Activated naive CD4-positive, alpha-beta T cell treated with anti-CD3 and anti-CD28 coated beads, Interleukin-2, amount 50 U/mL, for 16 hours (primary cell): ENCODE data around the gene PPARG.
"Not testable (repeated sequence)": the region's sequence is repeated elsewhere in the genome, so short reads cannot be mapped to it uniquely, and the experiment has no call there.

Source experiments
- DNase-seq: peaks from one replicate; pipeline ENCODE4 v3.0.0-alpha.2; 2020

Gene PPARG

DNA sequence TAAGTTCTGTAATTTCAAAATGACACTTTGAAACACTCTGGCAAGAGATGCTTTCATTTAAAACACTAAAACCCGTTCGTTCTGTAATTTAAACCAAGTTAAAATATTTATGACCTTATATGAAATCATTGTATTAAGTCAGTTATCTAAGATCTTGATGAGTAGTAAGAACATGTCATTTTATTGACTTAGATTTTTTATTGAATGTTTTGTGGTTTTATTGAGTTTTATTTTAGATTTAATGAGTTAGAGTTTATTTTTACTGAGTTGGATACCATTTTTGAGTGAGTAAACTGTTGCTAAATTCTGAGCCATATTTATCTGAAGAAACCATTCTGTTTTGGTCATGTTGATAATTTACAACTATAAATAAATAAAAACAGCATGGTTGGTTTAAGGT, 94.3 kb downstream of the PPARG start:
- no peak for DNase-seq

DNA sequence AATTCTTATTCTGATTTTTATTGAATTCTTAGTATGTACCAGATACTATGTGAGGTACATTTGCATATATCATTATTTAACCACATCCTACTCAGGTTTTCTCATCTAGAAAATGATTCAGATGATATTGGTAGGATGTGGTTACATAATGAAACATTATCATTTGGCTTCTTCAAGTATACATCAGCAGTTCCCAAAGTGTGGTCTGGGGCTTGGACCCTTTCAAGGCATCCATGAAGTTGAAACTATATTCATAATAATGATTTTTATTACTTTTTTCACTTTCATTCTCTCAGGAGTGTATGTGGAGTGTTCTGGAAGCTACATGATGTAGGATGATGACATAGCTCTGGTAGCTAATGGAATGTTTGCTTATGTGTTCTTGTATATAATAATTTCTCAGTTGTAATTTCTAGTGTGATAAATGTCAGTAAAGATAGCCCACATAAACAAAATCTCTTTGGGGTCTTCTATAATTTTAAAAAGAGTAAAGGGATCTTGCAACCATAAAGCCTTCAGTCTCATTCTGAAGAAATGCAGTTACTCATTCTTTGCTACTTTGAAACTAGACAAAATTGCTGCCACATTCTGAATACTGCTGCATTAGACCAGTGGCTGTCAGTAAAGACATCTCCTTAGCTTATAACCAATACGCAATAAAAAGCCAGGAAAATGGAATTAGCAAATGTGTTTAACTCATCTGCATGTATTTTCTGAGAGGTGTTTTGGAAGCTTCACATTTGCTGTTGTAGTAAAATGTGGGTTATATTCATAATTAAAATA, 95.8 kb downstream of the PPARG start:
- DNase-seq, result no peak

DNA sequence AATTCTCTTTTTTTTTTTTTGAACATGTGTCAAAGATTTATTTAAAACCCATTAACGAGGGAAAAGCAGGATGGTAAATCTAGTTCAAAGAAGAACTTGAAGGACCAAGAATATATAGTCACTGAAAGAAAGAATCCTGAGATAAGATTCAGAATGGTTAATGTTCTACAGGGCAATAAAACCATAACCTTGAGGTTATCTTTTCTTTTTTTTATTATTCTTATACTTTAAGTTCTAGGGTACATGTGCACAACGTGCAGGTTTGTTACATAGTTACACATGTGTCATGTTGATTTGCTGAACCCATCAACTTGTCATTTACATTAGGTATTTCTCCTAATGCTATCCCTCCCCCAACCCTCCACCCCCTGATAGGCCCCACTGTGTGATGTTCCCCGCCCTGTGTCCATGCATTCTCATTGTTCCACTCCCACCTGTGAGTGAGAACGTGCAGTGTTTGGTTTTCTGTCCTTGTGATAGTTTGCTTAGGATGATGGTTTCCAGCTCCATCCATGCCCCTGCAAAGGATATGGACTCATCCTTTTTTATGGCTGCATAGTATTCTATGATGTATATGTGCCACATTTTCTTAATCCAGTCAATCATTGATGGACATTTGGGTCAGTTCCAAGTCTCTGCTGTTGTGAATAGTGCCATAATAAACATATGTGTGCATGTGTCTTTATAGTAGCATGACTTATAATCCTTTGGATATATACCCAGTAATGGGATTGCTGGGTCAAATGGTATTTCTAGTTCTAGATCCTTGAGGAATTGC, 97.8 kb downstream of the PPARG start:
- DNase-seq, result not testable (repeated sequence)

DNA sequence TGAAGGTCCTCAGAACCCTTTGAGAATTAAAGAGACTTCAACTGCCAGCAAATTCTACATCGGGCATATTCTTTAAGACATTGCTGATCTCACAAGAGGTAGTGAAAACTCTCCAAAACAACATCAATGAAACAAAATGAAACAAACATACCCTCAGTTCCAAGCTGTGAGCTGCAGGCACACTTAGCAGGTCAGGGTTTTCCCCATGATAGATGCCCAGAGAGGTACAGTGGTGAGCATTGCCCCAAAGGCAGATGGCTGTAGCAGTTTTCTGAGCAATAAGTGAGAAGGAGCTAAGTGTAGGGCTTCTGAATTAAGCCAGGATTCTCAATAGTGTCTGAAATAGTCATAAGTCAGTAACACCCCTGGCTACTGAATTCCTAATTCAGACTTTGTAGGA, 99.3 kb downstream of the PPARG start:
- no peak for DNase-seq

DNA sequence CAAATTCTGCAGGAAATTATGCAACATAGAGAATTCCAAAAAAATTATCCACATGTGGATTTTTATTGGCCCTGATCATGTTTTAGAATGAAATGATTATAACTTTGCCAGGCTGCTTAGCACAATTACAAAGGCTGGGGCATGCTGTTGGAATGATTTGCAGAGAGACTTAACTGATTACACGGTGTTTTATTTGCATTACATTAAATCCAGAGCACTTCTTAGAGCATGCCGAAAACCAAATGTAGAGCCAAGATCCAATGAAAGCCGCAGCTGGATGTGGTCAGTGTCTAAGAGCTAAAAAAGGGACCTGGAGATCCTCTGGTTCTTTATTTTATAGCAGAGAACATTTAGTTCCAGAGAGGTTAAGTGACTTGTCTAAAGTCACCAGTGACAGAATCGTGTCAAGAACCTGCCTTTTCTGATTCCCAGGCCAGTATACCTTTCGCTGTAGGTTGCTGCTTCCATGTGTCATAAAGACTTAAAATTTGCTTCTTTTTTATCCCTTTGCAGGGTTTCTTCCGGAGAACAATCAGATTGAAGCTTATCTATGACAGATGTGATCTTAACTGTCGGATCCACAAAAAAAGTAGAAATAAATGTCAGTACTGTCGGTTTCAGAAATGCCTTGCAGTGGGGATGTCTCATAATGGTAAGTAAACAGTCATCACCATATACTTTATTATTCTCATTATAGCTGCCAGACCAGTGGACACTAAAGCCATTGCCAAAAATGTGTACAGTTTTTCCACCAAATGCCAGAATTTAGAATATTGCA, 103.4 kb downstream of the PPARG start:
- no peak for DNase-seq

DNA sequence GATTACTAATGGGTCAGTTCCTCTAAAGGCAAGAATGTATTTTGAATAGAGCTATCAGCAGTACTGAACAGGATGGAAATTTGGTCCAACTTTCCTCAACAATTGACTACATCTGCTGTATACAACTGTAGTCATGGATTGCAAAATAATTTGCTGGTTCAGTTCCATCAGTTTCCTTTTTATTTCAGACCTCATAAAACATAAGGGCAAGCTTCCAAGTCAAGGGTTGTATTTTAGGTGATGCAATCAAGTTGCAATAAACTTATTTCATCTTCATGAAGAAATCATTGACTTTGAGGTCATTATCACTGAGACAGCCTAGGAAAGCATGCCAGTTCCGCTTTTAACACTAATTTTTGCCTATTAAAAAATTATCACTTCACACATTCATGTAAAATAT, 105.0 kb downstream of the PPARG start:
- DNase-seq, result no peak

DNA sequence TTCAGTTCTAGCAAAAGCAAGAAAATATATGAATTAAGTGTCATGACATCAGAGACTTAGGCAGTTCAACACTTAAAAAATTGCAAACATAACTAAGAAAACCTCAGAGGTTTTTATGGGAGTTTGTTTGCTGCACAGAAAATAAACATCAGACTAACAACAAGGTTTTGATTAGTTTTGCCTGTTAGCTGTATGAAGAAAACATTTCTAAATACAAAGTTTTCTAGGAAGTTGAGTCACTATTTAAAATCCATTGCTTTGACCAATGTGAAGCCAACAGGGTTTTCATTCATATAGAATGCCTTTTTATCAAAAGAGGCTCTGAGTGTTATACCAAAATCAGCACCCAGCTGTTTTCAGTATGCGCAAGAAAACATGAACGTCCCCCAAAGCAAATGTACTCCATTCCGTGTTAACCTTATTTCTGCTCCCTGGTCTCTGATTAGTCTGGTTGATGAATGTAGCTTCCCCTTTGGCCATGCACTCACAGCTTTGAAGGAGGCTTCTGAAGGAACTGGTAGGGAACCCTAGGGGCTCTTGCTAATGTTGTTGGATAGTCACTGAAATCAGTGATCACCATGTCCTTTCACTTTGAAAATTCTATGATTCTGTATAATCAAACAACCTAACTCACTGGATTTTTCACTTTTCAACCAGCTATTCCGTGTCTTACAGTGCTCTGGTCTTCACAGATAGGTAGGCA, 105.8 kb downstream of the PPARG start:
- DNase-seq, result no peak

DNA sequence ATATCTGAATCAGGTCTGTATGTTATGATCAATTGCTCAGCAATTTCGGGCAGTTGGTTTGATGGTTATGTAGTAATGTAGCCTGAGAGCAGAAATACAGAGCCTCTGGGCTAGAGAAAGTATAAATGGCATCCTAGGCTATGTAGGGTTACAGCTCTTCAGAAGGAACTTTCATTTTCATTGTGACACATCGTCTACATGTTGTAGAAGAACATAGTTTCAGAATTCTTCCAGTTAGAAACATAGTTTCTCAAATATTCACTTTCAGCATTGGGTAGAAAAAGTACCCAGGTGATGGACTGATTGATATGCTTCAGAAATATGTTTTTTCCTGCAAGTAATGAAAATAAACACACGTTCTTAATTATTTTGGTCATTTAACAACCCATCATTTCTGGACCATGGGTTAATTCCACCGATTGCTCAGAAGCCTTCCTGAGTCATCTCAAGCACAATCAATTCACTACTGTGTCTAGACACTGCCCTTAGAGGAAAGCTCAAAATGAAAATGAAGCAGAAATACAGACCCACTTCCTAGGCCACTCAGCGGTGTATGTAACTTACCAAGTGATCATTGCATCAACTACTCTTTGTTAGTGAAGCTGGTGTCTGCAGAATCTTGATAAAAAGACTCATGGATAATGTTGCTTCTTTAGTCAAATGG, 106.6 kb downstream of the PPARG start:
- no peak for DNase-seq

DNA sequence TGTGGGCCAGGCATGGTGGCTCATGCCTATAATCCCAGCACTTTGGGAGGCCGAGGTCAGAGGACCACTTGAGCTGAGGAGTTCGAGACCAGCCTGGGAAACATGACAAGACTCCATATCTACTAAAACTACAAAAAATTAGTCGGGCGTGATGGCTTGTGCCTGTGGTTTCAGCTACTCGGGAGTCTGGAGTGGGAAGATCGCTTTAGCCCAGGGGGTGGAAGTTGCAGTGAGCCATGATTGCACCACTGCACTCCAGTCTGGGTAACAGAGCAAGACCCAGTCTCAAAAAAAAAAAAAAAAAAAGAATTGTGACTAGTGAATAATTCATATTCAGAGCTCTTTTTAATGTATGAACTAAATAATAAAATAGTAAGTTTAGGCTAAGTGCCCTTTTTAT, 107.6 kb downstream of the PPARG start:
- DNase-seq, result no peak

DNA sequence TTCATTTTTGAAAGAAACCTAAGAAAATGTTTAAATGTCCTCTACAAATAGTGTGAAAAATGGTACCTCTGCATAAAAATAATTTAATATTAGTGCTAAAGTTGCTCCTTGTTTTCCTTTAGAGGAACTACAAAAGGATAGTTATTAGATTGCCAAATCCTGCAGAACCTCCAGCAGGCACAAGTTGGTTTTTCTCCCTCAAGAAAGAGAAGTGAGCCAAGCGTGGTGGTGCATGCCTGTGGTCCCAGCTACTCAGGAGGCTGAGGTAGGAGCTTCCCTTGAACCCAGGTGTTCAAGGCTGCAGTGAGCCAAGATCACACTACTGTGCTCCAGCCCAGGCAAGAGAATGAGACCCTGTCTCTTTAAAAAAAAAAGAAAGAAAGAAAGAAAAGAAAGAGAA, 110.4 kb downstream of the PPARG start:
- DNase-seq, result no peak

DNA sequence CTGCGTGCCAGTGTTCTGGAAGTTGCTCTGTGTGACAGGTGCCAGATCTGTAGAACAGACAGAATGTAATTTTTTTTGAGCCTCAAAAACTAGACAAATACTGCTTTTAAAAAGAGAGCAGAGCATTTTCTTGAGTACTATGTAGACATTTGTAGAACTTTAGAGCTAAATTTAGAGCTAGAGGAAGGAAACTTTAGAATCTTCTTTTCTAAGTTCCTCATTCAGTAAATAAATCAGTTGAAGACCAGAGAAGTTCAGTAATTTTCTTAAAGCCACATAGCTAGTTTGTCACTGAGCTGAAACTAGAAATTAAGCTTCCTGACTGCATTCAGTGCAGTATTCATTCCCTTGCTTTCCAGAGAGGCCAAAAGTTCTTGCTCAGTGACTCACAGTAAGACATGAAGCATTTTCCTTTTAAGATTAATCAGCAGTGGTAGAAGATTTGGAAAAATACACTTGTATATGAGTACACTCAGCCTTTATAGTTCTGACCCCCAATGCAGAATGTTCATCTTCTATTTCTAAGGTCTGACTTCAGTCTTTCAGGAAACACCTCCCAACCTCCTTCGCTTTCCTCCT, 111.8 kb downstream of the PPARG start:
- DNase-seq, result no peak

DNA sequence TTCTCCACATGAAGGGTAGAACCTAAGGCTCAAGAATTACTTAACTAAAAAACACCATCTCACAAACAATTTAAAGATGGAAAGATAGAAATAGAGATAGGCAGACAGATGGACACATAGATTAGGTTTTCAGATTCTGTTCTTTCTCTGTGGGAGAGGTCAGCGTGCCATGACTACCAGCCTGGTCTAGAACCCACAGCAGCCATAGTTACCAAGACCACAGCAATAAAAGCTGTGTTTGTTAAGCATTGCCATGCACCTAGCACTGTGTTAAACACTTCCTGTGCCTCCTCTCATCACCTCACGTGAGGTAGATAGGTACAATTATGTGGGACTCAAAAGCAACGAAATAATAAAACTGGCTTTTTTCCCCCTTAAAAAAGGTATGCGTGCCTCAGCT, 112.3 kb downstream of the PPARG start:
- DNase-seq, result no peak

DNA sequence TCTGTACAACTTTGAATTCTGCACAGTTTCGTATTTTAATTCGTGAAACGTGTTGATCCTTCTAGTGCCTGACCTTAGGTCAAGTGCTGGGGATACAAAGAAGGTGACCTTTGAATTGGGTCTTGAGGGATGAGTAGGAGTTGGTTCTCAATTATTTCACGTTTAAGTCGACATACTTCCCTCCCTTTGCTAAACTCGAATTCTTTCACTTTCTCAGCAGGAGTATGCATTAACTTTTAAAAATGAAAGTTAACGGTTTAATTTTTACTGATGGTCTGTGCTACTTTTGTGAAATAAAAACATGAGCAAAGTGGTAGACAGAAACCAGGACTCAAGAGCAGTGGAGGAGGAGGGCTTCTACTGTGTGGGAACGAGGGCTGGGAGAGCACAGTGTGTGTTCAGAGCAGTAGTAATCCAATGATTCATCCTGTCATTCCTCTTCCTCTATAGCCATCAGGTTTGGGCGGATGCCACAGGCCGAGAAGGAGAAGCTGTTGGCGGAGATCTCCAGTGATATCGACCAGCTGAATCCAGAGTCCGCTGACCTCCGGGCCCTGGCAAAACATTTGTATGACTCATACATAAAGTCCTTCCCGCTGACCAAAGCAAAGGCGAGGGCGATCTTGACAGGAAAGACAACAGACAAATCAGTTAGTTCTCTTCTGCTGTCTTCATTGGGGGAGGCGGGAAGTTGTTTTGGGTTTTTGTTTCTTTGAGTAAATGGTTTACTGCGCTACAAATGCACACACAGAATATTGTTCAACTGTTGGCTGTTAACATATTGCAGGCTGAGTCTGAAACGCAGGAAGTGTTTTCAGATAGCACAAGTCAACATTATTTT, 116.8 kb downstream of the PPARG start:
- DNase-seq, result no peak

DNA sequence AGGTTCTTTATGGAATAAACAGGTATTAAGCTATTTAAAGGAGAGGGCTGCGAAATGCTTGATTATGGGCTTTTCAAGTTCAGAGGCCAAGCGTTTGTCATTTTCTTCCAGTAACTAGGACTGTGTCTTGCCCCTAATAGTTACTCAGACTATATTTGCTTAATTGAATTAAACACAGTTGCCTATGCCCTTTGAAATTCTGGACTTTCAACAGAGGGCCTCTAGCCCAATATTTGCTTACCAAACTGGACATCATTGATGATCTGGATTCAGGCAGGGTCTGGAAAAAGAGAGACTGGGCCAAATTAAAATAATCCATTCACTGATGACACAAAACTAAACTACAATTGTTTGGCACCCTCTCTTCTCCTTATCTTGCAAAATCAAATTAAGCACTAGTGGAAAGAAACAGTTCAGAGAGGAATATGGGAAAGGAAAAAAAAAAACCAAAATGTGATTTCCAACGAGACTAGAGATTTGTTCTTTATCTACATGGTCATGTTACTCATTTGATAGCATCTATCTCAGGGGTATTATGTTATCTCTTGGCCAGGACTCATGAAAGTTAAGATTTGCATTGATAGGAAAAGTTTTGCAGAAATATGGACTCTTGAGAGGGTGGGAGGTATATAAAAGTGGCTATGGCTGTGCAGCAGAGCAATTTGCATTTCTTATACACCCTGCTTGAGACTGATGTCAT, 120.3 kb downstream of the PPARG start:
- no peak for DNase-seq

DNA sequence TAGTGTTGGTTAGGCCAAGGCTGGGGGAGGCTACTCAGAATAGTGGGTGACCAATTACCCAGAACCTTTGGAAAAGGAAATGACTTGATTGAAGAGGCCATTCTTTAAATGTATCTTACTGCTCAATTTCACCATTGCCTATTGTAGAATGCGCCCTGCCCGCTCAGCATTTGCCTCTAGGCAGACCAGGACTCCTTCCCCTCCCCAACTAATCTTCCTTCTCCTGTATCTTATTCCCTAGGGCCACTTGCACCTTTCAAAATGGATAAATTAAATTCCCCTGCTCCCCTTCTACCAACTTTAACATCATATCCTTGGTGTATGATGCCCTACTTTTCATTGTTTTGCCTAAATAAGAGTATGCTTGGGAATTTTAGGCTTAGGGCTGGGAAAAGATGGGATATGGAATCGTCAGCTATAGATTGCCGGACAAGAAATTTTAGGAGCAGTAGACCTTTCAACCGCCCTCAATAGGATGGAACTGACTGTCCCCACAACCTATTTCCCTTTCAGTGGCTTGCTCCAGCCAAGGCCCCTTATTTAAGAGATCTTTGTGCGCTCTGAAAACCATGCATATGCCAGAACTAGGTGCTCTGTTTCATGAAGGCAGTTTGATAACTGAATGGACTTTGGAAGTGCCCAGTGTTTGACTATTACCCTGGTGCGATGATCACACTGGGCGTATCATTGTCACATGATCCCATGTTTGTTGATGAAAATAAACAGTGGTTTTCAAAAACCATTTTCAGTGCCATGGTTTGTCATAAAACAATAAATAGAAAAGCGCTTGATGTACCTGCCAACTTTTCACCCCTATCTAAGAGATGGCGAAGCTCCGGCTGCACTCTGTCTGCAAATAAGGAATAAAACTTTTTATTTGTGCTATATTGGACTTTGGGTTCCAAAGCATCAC, 121.1 kb downstream of the PPARG start:
- DNase-seq, result no peak

DNA sequence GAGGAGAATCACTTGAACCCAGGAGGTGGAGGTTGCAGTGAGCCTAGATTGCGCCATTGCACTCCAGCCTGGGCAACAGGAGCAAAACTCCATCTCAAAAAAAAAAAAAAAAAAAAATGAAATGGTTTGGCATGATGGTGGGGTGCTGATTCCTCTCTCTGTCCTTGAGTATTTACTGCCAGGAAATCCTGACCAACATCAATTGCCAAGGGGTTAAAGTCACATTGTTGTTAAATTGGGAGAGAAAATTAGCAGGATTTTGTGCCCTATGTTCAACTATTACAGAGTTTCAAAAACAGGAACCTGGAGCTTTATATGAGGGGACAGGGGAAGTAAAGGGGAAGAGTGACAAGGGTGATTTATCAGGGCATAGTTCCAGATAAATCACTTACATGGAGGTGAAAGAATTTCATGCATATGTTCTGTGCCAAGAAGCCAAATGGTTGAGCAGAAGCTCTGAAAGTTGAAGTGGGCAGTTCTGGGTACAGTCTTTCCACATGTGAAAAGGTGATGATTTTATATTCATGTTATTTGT, 124.9 kb downstream of the PPARG start:
- no peak for DNase-seq

DNA sequence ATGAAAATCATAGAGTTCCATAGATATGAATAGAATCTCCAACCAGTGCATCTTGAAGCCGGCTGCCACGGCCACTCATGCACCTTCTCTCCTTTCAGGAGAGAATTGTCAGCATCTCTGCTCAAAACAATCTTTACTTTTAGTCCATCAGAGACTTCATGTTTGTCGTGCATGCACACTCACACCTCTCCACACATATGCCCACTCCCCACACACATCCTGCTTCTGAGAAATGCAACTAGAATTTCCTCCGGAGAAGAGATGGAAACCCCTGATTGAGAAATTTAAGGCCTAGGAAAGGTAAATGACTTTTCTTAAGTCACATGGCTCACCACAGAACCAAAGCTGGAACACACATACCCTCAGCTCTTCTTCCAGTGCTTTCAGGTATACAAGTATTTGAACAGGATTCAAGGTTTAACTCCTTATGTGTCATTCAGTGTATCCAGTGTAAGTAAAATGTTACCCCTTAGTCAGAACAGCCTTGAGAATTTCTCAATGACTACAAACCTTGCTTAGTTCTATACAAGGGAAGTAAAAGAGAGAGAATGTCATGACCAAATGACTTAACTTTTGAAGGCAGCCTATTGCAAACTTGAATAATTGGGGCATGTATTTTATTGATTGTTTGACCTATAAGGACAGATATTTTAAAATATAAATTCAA, 126.3 kb downstream of the PPARG start:
- no peak for DNase-seq

DNA sequence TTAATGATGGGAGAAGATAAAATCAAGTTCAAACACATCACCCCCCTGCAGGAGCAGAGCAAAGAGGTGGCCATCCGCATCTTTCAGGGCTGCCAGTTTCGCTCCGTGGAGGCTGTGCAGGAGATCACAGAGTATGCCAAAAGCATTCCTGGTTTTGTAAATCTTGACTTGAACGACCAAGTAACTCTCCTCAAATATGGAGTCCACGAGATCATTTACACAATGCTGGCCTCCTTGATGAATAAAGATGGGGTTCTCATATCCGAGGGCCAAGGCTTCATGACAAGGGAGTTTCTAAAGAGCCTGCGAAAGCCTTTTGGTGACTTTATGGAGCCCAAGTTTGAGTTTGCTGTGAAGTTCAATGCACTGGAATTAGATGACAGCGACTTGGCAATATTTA, 127.9 kb downstream of the PPARG start:
- DNase-seq, result no peak

DNA sequence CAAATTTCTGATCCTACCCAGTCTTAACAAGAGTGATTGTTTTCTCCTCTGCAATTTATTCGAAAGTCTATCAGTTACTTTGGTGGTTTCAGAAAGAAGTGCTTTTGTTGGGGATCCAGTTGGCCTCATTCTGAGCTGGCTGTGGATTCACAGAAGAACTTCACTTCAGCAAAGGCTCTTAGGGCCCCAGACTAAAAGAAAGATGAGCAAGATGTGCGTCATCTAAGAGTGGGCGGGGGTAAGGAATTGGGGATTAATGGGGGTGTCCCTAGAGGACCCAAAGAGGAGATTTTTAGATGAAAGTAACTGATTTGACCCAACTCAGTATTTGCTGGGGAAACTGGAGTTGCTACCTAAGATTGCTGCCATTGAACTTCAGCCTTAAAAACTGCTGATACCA, 131.5 kb downstream of the PPARG start:
- no peak for DNase-seq
